Iris pigment epithelial cell (primary cell): ENCODE measurements around the gene ROMO1.
"Not testable (repeated sequence)": the region's sequence is repeated elsewhere in the genome, so short reads cannot be mapped to it uniquely, and the experiment has no call there.

Experiments used
- DNase-seq: peaks from one replicate; pipeline ENCODE4 v3.0.0-alpha.2; 2011; ENCODE audit warnings: low read depth

ROMO1 gene

GRCh38 chr20:35681960-35682359 lies 17.2 kb upstream of the ROMO1 start:
- no peak for DNase-seq

- DNase-seq = not testable (repeated sequence)
Measured at GRCh38 chr20:35685368-35685767, 13.8 kb upstream of the ROMO1 start.

GRCh38 chr20:35686872-35687271 lies 12.3 kb upstream of the ROMO1 start:
- not testable (repeated sequence) for DNase-seq

- DNase-seq = no peak
Measured at GRCh38 chr20:35690265-35690664, 8.9 kb upstream of the ROMO1 start.

- DNase-seq = no peak
Measured at GRCh38 chr20:35695245-35695749, 3.9 kb upstream of the ROMO1 start.

GRCh38 chr20:35695978-35696377 lies 3.2 kb upstream of the ROMO1 start:
- DNase-seq = no peak

GRCh38 chr20:35697696-35698297 lies 1.4 kb upstream of the ROMO1 start:
- no peak for DNase-seq

GRCh38 chr20:35698298-35699126 lies 693 bp upstream of the ROMO1 start:
- DNase-seq = no peak

- no peak for DNase-seq
Measured at GRCh38 chr20:35699957-35700624, 886 bp downstream of the ROMO1 start.

- DNase-seq = no peak
Measured at GRCh38 chr20:35700625-35701148, 1.5 kb downstream of the ROMO1 start.

- DNase-seq = peak; percentile 24
Measured at GRCh38 chr20:35702051-35702823, 3.0 kb downstream of the ROMO1 start.

- DNase-seq = no peak
Measured at GRCh38 chr20:35702824-35703695, 3.9 kb downstream of the ROMO1 start.

- DNase-seq = no peak
Measured at GRCh38 chr20:35704514-35705261, 5.5 kb downstream of the ROMO1 start.

- not testable (repeated sequence) for DNase-seq
Measured at GRCh38 chr20:35705894-35706293, 6.7 kb downstream of the ROMO1 start.

- DNase-seq = not testable (repeated sequence)
Measured at GRCh38 chr20:35706591-35707529, 7.7 kb downstream of the ROMO1 start.

- no peak for DNase-seq
Measured at GRCh38 chr20:35708502-35708901, 9.3 kb downstream of the ROMO1 start.

GRCh38 chr20:35709259-35709658 lies 10.1 kb downstream of the ROMO1 start:
- DNase-seq = no peak

- DNase-seq = no peak
Measured at GRCh38 chr20:35710039-35710438, 10.8 kb downstream of the ROMO1 start.
